GM12878 (cell line): ENCODE results near the gene SLC26A11.

ENCODE experiments used
- KDM1A ChIP-seq: fragments of 200-600 bp; sonication (generic); IDR thresholded peaks from 2 replicates; pipeline ENCODE4 v1.6.1; 2016; ENCODE audit warnings: borderline replicate concordance
- MTA2 ChIP-seq: fragments of 450-650 bp; IDR thresholded peaks from 2 replicates; pipeline ENCODE4 v1.6.1; 2016; ENCODE audit warnings: low read depth, mild to moderate bottlenecking, moderate library complexity
- POLR2AphosphoS2 ChIP-seq: IDR thresholded peaks from 2 replicates; pipeline ENCODE4 v1.6.1; 2011; ENCODE audit warnings: low read depth, mild to moderate bottlenecking, low read length, improper control_type of control experiment, moderate library complexity
- SMAD1 ChIP-seq: fragments of 450-650 bp; IDR thresholded peaks from 2 replicates; pipeline ENCODE4 v1.6.1; 2018; ENCODE audit warnings: mild to moderate bottlenecking, low read depth; ENCODE audit not compliant: partially characterized antibody
- SRF ChIP-seq, 2 experiments: IDR thresholded peaks; 2 replicates each; pipeline ENCODE4 v1.6.1; 2011; ENCODE audit warnings: low read depth in 2 of 2, low read length in 2 of 2, mild to moderate bottlenecking in 1 of 2, moderate library complexity in 1 of 2
- TARDBP ChIP-seq: IDR thresholded peaks from 2 replicates; pipeline ENCODE4 v1.6.1; 2016; ENCODE audit warnings: borderline replicate concordance
- ZNF274 ChIP-seq: IDR thresholded peaks from one replicate; pipeline ENCODE4 v1.8.0; 2011; ENCODE audit not compliant: insufficient read length, insufficient read depth
- TF ChIP-seq, protein P1 (sequence below), 3 experiments: IDR thresholded peaks in 2 of 3; conservative IDR thresholded peaks in 1 of 3; 2 replicates each; pipeline ENCODE4 v1.5.1; 2011; ENCODE audit warnings: low read depth in 3 of 3, low read length in 3 of 3, mild to moderate bottlenecking in 3 of 3, control low read depth in 2 of 3, moderate library complexity in 2 of 3, inconsistent platforms in 1 of 3, mixed read lengths in 1 of 3; ENCODE audit not compliant: control insufficient read depth in 2 of 3, insufficient read depth in 1 of 3; ENCODE audit errors: extremely low read depth in 1 of 3
- TF ChIP-seq, protein P2 (sequence below): fragments of 450-650 bp; IDR thresholded peaks from 2 replicates; pipeline ENCODE4 v1.6.1; 2018; ENCODE audit warnings: borderline replicate concordance, mild to moderate bottlenecking; ENCODE audit not compliant: partially characterized antibody
- TF ChIP-seq, protein P3 (sequence below): IDR thresholded peaks from 2 replicates; pipeline ENCODE4 v1.6.1; 2011; ENCODE audit warnings: low read depth, mild to moderate bottlenecking, low read length, moderate library complexity, borderline replicate concordance; ENCODE audit errors: extremely low read depth

DNA sequence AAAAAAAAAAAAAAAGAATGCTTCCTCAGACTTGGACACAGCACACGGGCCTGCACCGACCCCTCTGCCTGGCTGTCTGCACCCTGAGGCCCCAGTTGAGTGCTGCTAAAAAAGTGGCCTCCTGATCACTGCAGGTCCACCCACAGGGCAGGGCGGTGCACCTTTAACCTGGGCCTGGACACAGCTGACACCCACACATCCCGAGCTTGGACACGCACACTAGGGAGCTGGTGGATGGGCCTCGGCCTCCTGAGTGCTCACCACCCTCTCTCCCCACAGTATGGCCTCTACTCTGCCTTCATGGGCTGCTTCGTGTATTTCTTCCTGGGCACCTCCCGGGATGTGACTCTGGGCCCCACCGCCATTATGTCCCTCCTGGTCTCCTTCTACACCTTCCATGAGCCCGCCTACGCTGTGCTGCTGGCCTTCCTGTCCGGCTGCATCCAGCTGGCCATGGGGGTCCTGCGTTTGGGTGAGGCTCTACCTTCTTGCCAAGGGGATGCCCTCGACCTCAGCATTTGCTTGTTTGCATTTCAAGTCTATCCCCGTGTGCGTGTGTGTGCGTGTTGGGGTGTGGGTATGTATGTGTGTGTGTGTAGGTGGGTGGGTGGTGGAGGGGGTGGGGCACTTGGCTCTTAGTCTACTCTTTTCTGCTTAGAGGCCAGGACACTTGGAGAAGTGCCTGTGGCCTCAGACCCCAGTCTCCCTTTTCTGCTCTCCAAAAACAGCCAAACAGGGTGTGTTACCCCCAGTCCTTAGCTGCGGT, 2.3 kb downstream of the SLC26A11 start:
- TF ChIP-seq MTA2 = no peak
- no peak for TF ChIP-seq SRF (IDR thresholded peaks at IDR 0.05; ENCODE audit: low read depth in 2 of 2, low read length in 2 of 2)
- no peak for TF ChIP-seq POLR2AphosphoS2
- TF ChIP-seq TARDBP = no peak
- TF ChIP-seq SMAD1 = no peak
- TF ChIP-seq, protein P1, sequence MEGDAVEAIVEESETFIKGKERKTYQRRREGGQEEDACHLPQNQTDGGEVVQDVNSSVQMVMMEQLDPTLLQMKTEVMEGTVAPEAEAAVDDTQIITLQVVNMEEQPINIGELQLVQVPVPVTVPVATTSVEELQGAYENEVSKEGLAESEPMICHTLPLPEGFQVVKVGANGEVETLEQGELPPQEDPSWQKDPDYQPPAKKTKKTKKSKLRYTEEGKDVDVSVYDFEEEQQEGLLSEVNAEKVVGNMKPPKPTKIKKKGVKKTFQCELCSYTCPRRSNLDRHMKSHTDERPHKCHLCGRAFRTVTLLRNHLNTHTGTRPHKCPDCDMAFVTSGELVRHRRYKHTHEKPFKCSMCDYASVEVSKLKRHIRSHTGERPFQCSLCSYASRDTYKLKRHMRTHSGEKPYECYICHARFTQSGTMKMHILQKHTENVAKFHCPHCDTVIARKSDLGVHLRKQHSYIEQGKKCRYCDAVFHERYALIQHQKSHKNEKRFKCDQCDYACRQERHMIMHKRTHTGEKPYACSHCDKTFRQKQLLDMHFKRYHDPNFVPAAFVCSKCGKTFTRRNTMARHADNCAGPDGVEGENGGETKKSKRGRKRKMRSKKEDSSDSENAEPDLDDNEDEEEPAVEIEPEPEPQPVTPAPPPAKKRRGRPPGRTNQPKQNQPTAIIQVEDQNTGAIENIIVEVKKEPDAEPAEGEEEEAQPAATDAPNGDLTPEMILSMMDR (IDR thresholded peaks at IDR 0.05 in 2 of 3, conservative IDR thresholded peaks at IDR 0.05 in 1 of 3; ENCODE audit: control insufficient read depth in 2 of 3, extremely low read depth in 1 of 3, insufficient read depth in 1 of 3, low read depth in 3 of 3, low read length in 3 of 3) = no peak
- TF ChIP-seq KDM1A = no peak
- TF ChIP-seq, protein P2, sequence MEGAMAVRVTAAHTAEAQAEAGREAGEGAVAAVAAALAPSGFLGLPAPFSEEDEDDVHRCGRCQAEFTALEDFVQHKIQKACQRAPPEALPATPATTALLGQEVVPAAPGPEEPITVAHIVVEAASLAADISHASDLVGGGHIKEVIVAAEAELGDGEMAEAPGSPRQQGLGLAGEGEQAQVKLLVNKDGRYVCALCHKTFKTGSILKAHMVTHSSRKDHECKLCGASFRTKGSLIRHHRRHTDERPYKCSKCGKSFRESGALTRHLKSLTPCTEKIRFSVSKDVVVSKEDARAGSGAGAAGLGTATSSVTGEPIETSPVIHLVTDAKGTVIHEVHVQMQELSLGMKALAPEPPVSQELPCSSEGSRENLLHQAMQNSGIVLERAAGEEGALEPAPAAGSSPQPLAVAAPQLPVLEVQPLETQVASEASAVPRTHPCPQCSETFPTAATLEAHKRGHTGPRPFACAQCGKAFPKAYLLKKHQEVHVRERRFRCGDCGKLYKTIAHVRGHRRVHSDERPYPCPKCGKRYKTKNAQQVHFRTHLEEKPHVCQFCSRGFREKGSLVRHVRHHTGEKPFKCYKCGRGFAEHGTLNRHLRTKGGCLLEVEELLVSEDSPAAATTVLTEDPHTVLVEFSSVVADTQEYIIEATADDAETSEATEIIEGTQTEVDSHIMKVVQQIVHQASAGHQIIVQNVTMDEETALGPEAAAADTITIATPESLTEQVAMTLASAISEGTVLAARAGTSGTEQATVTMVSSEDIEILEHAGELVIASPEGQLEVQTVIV = no peak
- TF ChIP-seq ZNF274 = no peak
- TF ChIP-seq, protein P3, sequence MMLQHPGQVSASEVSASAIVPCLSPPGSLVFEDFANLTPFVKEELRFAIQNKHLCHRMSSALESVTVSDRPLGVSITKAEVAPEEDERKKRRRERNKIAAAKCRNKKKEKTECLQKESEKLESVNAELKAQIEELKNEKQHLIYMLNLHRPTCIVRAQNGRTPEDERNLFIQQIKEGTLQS = no peak
